NCI-H69 (cell line): Measurements from ENCODE around the gene BRMS1.

Experiments used
- DNase-seq: peaks from one replicate; lab custom pipeline; 2025; lab: John Stamatoyannopoulos, UW

The BRMS1 gene

DNA sequence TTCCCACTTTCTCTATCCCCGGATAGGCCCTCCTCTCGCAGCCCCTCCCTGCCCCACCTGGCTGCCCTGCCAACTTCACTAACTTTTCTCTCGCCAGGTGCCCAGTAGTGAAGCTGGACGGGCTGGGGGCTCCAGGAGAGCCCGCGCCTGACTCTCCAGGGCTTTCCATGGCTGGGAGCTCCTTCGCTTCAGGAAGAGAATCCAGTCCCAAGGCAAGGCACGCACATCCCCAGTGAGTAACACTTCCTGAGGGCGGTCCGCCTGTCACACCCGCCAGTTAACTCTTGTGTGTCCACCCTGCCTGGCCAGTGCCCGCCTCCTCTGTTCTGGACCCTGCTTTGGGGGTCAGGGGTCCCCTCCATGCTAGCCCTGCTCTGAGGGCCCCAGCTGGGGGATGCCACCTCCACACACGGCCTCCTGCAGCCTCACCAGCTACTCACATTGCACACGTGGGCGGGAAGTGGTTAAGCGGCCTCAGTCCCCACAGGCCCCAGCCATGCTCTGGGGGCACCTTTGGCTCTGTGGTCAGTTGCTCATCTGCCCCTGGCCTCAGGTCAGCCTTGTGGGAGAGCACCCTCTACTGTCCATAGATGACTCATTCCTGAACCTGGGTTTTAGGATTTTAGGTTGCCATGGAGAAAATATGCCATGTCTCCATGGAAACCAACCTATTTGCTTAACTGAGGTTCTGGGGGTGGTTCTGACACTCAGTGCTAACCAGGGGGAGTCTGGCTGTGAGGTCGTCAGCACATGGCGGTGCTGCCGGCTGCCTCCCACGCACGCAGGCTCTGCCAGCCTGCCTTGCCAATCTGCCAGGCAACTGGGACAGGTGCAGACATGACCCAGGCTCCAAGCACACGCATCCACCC, 8.4 kb downstream of the BRMS1 start, which contains the start of gene RIN1:
Gene RIN1 (minus strand): TSS at position 201 of the 869 bp plus-strand sequence. CDS start 32 bp downstream, at position 169.
- peak; percentile 94 for DNase-seq

DNA sequence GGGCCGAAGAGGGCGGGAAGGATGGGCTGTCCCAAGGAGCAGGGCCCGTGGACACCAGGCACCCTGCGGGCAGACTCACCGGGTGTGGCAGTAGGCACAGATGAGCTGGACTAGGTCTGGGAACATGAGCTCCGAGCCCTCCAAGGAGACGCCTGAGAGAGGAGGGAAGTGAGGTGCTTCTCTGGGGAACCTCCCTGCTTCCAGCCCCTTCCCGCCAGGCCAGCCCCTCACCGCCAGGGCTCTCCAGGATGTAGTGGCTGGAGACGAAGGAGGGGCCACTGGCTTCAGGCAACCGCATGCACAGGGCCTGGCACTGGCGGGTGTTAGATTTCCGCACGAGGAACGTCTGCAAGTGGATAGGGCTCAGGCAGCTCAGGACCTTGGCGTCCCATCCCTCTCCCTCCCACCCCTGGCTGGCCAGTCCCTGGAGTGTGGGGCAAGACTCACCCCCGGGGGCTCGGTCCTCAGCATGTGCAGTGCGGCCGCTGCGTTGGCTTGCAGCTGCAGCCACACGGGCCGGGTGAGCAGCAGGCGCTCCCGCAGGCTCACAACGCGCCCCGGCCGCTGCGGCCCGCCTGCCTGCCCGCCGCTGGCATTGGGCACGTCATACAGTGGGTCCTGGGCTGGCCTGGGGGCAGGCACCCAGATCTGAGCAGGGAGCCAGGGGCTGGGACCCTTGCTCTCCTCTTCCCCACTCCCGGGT, 9.2 kb downstream of the BRMS1 start:
- DNase-seq, result peak; percentile 67

DNA sequence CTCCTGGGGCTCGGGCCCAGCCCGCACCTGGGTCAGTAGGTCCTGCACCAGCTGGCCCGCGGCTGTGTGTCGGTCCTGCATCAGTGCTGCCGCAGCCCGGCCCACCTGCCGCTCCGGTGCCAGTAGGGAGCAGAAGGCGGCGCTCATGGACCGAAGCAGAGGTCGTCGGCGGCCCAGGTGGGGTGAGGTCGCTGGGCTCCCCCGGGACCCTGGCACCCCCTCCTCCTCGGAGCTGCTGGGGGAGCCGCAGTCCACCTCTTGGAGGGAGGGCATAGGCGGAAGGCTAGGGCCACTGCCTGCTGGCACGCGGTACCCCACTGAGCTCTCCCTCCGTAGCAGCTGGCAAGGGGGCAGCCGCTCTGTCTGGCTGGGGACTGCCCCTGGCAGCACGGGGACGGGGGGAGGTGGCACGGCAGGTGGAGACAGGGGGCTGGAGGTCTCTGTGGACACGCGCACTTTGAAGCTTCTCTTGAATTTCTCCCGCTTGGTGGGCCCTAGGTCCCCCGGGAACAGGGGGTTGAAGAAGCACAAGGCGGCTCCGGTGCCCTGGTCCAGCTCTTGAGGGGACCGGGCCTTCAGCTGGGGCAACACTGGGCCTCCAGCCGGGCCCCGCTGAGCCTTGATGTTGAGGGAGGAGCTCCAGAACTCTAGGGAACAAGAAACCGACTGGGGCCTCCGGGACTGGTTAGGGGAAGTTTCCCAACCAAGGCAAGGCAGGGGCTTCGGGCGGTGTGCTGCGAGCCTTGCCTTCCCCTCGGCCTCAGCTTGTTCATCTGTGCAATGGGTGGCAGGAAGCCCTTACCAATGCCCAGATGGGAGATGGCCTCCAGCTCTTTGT, 10.1 kb downstream of the BRMS1 start:
- peak; percentile 31 for DNase-seq

DNA sequence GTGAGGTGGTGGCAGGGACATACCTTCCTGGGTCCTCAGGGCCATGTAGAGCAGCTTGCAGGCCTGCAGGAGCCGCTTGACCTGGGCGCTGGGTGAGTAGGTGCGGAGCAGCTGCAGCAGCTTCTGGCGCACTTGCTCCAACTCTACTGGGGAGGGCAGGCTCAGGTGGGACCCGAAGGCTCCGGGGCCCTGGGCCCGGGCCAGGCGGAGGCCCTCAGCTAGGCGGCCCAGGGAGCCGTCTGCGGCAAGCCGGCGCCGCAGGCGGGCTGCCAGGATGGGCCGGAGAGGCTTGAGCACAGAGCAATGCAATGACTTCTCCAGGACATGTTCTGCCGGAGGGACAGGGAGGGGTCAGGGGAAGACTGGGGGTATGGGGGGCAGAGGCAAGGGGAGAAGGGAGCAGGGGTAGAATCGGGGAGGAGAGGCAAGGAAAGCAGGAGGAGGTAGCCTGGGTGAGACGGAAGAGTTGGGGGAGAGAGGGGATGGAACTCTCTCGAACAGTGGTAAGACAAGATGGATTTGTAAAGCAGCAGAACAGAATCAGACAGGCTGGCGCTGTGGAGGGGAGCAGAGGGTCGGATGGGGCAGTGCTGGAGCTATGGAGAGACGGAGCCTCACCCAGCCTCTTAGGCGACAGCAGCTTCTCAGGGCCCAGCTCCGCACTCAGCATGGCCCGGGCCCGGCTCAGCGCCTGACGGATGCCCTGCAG, 10.9 kb downstream of the BRMS1 start:
- no peak for DNase-seq

DNA sequence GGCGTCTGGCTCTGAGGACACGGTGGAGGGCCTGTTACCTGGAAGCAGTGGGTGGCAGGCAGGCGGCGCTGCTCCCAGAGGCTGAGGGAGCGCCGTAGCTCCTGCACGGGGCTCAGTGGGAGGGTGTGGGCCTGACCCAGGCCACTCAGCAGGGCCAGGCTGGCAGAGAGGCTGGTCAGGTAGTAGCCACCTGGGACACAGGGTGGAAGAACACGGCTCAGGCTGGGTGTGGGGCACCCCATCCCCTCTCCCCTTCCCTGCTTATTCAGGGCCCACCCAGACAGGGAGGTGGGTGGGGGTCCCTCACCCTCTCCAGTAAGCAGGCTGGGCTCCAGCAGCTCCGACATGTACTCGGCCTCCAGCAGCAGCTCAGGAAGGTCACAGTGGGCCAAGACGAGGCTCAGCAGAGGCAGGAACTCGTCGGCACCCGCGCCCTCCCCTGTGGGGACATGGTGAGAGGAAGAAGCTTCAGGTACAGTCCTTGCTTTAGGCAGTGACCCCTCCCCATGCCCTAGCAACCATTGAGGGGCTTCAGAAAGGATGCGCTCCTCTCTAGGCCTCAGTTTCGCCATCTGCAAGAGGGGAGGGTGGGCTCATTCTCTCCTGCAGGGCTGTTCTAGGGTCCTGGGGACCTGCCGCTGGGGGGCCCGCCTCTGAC, 11.6 kb downstream of the BRMS1 start:
- DNase-seq, result no peak

DNA sequence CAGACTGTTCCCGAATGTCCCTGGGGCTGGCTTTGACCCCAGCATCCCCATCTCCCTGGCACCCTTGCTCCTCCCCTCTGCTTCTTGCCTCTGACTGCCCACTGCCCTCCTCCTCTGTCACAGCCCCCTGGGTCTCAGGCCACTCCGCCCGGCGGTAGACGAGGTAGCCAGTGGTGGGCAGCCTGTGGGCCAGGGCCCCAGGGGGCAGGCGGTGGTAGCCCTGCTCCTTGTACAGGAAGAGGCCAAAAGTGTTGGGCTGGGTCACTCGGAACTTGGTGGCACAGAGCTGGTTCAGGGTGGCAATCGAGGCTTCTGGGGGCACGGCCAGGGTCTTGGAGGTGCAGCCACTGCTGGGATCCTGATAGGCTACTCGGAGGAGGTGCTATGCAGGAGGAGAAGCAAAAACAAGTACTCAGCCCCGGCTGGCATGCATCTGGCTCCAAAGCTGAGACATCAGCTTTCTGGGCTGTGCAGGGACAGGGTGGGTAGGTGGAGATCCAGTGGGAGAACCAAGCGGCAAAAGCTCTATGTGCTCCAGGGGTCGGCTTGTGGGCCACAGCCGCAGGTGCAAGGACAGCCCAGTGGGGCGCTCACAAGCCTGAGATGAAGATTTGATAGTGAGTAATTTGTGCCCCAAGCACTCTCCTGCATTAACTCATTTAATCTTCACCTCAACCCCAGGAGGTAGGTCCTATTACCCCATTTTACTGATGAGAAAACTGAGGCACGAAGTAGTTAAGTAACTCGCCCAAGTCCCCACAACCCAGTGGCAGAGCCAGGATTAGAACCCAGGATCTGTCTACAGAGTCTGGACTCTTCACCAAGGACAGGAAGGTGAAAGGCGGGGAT, 12.3 kb downstream of the BRMS1 start:
- DNase-seq, result no peak

DNA sequence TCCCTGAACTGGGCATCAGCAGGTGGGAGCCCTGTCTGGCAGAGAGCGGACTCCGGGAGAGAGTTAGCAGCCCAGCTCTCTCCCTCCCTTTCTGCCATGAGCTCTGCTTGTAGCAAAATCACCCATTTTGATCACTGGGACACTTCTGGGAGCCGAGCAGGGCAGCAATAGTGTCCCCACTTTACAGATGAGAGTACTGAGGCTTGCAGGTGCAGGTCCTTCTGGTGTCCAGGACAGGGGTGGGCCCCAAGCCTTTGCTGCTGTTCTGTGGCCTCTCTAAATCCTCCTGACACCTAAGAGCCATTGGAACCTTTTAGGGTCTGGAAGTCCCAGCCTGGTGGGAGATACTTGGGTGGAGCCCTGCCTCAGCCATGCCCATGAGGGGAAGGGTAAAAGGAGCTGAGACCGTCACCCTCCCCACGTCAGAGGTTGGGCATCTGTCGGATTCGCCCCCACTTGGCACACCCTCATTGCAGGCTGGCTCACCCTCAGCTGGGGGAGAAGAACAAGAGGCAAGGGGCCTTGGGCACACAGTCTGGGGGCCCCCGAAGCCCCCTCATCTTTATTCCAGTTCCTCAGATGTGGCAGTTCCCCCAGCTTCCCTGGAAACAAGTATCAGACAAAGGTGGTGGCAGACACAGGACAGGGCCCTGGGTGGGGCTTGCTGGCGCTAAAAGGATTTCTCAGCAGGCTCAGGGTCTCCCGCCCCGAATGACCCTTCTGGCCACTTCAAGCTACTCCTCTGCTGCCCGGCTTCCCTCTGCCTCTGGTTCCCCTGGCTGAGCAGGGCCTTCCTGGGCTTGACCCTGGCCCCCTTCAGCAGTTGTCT, 13.1 kb downstream of the BRMS1 start:
- no peak for DNase-seq

DNA sequence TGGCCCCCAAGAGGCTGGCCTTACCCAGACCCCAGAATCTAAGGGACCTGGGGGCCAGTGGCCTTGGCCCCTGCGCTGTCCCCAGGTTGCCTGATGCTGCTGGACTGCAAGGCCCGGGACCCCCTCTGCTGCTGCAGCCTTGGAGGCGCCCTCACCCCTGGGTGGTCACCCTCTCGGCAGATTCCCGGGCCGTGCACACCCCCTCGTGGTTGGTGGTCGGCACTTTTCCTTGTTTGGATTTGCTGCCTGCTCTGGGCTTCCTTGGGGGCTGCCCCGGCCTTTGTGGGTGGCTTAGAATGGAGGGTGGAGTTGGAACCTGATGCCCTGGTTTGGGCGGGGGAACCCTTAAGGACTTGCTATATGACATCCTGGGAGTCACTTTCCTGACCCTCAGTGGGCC, 14.0 kb downstream of the BRMS1 start:
- DNase-seq, result no peak

DNA sequence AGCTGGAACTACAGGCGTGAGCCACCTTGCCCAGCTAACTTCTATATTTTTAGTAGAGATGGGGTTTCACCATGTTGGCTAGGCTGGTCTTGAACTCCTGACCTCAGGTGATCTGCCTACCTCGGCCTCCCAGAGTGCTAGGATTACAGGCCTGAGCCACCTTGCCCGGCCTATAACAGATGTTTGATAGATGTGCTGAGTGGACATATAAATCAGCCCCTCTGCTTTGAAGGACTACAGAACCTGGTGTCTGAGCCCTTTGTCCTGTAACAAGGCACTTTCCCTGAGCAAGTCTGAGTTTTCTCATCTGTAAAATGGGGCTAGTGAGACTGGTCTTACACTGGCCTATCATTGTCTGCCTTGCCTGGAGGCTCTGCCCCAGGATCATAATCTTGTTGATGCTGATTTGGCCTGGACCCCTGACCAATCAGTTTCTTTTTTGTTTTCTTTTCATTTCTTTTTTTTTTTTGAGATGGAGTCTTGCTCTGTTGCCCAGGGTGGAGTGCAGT, 15.7 kb downstream of the BRMS1 start:
- DNase-seq, result no peak

DNA sequence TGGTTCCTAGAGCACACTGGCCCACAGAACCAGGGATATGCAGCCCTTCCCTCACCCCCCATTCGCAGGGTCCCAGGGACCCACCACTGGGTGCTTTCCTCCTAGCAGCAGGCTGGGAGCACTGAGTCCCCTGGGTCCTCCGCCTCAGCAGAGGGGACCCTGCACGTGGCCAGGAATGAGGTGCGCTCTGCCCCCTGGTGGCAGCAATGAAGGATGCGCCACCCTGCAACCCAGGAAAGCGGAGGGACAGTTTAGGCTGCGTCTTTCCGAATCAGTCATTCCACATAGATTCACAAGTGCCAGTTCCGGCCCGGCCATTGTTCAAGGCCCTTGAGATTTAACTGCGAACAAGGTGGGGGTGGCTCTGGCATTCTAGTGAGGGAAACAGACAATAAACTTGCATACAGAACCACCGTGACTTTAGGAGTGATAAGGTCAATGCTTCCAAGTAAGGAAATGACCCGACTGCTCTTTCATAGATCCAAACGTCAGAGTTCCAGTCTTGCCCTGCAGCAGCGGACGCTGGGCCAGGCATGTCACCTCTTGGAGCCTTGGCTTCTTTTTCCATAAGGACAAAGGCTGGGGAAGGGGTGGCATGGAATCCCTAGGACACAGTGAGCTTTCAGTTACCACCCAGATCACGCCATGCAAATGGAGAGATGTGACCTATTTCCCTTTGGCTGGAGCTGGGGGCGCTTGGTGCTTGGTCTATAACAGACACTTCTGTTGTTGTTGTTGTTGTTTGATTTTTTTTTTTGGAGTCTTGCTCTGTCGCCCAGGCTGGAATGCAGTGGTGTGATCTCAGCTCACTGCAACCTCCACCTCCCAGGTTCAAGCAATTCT, 16.4 kb downstream of the BRMS1 start:
- peak; percentile 84 for DNase-seq

DNA sequence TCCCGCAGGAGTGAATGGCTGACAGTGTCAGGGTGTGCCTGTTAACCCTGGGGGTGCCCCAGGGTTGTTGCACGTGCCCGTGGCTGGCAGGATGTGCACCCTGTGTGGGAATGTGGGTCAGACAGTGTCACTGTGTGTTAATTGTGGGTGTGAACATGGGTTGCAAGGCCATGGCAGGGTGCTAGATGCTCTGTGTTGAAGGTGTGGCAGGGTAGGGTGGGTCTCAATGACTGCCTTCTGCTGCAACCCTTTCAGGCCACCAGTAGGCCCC, 16.9 kb downstream of the BRMS1 start:
- no peak for DNase-seq

DNA sequence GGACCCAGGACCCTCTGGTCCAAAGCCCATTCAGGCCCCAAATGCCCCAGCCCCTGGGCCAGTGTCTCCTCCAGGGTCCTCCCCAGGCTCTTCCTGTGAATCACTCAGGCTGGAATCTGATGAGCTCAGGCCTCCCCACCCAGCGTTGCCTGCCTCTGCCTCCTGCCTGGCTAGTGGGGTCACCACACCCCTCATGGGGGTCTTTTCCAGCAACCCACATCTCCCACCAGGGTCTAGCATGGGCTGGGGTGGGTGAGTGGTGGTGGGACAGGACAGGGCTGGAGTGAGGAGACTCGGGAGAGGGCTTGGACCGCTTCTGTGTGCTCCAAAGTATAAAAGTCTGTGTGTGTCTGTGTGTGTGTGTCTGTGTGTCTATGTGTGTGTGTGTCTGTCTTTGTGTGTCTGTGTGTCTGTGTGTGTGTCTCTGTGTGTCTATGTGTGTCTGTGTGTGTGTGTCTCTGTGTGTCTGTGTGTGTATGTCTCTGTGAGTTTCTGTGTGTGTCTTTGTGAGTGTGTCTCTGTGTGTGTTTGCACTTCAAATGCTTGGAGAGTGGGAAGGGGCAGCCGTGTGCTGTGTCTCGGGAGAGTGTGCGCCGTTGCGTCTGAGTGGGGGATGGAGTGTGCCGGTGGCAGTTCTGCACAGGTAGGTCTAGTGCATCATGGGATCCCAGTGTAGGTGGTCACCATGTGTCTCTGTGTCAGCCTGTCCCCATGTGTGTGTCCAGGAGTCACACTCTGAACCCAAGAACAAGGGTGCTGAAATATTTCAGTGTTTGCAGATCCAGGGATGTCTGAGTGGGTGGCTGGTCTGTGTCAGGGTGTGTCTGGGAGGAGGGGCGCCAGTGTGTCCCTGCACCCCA, 17.5 kb downstream of the BRMS1 start:
- DNase-seq, result no peak

DNA sequence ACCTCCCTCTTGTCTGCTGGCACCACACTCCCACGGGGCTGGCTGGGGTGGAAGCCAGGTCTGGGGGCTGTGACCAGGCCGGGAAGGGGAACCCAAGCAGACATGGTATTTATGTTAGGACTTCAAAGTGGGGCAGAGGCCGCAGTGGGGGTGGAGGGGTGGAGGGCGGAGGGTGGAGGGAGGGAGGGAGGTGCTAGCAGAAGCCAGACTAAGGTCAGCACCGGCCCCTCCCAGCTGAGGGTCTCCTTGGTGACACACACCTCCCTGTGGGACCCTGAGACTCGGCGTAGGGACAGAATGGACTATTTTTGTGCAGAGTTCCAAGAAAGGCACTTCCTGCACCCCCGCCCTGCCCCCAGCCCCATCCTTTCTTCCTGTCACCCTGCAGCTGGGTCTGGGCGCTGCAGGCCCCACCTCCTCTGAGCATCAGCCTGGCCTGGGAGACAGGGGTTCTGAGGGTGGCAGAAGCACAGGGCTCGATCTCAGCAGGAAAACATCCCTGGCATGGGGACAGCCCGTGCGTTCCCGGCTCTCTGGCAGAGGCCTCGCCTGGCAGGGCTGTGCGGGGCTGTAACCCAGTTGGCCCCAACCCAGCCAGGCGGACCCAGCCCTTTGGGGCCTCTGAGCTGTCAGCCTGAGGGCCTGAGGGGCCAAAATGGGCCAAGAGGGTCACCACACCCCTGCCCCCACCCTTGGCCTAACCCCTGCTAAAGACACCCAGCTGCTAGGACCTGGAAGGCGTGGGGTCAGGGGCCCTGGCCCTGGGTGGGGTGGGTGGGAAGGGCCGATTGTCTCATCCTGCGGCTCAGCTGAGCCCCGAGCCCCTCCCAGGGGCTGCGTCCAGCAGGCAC, 18.4 kb downstream of the BRMS1 start:
- DNase-seq, result no peak

DNA sequence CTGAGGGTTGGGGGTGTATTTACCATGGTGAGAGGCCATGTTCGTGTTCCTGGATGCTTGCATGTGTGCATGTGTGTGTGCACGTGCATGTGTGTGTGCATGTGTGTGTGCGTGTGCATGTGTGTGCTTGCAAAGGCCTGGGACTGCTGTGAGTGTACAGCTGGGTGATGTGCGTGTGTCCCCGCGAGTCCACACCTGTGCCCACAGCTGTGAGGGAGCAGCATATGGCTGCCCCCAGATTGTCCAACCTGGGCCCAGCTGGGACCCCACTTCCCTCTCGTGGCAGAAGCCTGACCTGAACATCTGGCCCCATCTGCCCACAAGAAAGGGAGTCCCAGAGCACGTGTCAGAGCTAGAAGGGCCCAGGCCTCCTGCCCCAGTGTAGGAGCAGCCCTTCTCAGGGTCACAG, 19.6 kb downstream of the BRMS1 start:
- DNase-seq, result peak; percentile 42

DNA sequence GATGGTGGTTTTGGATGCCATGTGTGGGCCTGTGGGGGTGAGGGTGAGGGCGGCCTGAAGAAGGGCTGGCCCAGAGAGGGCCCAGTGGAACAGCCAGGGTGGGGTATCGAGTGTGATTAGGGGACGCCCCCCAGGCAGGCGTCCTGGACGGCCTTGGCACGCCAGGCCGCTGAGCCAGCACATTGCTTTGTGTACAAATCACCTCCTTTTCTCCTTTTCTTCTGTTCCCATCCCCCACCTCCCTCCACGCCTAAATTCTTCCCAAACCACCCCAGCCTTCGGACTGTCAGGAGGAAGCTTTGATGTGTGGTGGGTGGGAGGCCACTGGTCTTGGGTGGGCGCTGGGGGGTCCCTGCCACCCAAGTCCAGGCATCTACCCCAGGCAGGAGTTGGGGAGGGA, 20.2 kb downstream of the BRMS1 start:
- no peak for DNase-seq

DNA sequence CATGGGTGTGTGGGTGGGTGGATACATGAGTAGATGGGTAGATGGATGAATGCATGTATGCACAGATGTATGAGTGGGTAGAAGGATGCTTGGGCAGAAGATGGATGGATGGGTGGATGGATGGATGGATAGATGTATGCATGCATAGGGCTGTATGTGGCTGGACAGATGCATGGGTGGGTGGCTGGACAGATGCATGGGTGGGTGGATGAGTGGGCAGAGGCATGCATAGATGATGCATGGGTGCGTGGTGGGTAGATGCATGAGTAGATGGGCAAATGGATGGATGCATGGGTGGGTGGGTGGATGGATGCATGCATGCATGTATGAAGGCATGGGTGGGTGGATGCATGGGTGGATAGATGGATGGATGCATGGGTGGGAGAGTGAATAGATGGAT, 21.2 kb downstream of the BRMS1 start:
- no peak for DNase-seq
